Measurements from ENCODE around the gene GFRAL.

Gene GFRAL

DNA sequence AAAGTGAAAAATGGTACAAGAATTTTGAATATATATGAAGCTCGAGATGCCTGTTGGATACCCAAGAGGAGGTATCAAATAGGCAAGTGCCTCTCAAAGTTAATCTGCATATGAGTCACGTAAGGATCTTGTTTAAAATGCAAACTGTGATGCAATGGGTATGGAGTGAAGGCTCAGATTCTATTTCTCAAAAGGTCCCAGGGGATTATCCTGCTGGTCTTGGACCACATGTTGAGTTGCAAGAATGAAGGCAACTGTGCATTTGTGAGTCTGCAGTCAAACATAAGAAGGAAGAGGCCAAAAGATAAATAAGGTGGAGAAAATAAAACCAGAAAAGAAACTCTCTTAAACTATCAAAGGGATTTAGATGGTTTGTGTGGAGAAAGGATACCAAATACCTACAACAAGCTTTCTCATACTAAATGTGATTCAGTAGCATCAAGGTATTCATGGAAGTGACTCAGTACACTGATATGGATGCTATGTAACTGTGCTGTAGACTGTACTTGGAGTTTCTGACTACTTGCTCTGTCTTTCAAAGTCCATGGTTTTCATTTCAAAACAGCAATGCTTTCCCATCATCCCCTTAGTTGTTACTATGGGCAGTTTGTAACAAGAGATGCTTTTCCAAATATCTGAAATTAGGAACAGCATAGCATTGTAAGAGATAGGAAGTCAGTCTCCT lies 106.3 kb downstream of the GFRAL start:
- no peak for DNase-seq (ENCODE audit: low spot score)

DNA sequence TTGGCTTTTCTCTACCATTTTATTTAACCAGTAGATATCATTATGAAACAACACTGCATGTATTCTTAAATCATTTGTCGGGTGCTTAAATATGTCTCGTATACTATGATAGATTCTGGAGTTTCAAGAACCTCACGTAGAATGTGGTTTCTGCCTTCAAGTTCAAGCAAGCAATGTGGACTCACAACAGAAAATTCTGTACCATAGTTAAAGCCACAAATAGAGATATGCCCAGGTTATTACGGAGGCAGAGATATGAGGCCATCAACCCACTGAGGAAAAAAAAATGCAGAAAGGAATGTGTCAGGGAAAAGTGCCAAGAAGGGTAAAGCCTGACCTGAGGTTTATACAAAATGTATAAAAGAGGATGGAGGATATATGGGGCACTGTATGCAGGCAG lies 109.9 kb downstream of the GFRAL start:
- no peak for DNase-seq (ENCODE audit: low spot score)

DNA sequence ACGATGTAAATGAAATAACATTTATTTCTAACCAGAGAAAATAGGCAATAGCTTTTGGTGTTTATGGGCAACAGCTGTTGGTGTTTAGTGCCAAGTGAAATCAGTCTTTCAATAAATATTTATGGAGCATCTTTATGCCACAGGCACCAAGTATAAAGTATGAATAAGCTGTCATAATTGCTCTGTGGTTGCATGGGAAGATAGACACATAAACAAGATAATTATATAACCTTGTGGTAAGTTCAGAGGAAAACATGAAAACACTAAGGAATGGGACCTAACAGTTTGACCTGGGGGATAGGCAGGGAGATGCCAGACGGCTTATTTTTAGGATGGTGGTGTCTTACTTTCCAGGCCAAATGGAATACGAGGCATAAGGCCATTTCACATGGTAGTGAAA lies 110.9 kb downstream of the GFRAL start:
- no peak for DNase-seq (ENCODE audit: low spot score)

DNA sequence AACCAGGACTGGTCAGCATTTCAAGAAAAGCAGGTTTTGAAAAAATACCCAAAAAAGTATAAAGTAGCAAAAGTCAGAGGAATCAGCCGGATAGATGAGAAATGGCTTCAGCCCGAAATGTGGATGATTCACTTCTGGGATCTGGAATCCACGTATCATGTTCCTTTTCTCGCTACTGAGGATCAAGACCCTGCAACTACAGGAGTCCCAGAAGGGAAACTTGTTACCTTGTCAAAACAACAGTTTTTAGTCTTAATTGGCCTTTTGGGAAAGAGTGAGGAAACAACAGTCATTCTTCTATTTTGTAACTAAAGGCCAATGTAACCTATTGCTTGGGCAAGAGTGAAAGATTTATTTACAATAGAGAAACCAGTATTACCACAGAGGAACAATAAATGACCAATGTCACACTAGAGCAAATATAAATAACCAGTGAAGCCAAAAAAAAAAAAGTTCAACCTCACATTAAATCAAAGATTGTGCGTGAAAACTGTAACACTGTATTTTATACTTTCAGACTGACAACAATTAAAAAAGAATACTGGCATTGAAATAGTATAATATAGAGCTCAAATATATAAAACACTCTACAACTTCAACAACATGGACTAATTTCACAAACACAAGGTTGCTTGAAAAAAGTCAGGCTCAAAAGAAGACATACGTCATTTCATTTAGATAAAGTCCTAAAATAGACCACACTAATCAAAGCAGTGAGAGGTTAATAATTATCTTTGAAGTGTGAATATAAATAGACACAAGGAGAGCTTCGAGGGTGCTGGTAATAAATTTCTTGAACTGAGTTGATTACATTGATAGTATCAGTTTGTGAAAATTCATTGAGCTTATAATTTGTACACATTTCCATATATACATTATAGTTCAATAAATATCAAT lies 116.2 kb downstream of the GFRAL start:
- DNase-seq (ENCODE audit: low spot score), result no peak

DNA sequence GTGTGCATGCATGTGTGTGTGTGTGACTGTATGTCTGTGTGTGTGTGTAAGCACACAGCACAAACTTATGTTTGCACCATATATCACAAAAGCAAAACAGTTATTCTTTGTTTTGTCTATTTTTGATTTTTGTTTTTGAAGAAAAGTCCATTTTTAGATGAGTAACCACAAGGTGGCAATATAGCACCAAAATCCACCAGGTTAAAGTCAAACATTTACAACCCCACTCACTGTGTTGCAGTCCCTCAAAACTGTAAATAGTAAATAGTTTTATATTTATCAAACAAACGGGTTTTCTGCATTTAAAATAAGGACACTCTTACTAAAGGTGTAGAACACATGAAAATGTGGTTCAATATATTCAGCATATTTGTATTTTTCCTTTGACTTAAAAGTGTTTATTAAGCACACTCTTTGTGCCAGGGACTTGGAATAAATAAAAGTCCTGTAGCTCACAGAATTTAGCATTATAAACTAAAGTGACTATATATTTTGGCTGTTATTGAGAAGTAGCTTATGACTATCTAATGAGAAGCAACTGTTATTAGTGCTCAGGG lies 118.5 kb downstream of the GFRAL start:
- peak; percentile 37 for DNase-seq (ENCODE audit: low spot score)

DNA sequence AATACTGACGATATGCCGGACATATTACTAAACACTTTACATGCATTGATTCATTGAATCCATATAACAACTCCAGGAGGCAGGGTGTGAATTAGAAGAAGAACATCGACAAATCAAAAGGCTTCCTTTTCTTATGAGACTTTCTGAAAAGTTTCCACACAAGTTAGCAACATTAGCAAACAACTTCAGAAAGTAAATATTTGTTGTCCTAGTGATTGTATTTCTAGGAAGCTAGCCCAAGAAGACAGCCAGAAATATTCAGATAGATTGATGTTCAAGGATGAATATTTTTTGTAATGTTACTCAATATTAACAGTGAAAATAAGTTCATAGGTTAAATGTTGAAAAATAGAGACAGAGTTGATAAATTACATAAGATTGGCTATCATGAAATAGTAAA lies 120.6 kb downstream of the GFRAL start:
- DNase-seq (ENCODE audit: low spot score), result no peak

DNA sequence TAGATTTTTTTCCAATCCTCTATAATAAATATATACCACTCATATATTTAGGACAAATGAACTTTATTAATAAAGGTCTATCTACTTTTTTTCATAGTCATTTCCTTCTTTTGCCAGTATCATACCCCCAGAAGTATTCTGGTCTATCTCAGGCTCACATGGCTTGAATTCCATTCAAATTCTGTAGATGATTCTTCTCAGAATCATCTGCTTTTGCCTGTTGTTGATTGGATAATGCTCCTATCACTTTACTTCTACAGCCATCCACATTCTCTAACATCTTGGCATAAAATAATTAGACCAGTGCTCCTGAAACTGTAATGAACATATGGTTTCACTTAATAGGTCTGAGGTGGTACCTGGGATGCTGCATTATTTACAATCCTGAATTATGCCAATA lies 121.2 kb downstream of the GFRAL start:
- DNase-seq (ENCODE audit: low spot score), result no peak

DNA sequence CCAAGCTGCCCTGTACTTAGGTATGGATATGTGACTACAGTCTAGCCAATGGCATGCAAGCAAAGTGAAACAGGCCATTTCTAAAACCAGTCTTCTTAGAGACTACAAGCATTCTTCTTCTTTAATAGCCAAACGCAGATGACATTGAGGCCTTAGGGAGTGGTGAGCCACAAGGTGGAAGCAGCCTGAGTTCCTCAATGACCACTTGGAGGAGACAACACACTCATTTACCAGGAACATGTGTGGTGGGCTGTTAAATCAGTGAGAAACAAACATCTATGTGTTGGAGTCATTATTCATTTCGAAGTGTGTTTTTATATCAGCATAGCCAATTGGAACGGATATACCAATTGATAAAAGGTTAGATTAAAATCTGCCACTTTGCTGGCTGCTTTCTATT lies 122.0 kb downstream of the GFRAL start:
- DNase-seq (ENCODE audit: low spot score), result no peak

DNA sequence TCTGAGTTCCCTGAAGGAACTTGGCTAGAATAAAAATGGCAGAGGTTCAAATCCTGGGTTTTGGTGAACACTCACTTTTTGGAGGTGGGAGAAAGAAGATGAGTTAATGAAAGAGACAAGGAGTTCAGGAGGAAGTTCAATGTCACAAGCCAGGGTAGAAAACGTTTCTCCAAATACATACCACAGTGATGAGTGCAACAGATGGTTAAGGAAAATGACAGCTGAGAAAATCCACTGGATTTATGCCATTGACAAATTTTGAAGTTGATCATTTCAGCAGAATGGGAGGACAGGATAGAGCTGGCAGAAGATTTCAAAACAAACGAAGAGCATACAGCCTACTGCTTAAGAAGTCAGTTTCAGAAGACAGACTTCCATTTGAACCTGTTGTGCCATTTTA lies 122.7 kb downstream of the GFRAL start:
- no peak for DNase-seq (ENCODE audit: low spot score)
